ENCODE measurements around the gene ARIH1.

The ARIH1 gene

GRCh38 chr15:72487070-72487797 lies 13.1 kb downstream of the ARIH1 start:
- FAIRE-seq, result no peak

- no peak for FAIRE-seq
Measured at GRCh38 chr15:72488558-72488957, 14.4 kb downstream of the ARIH1 start.

GRCh38 chr15:72489943-72490554 lies 15.9 kb downstream of the ARIH1 start:
- no peak for FAIRE-seq

GRCh38 chr15:72491768-72492167 lies 17.6 kb downstream of the ARIH1 start:
- no peak for FAIRE-seq

GRCh38 chr15:72492733-72493132 lies 18.6 kb downstream of the ARIH1 start:
- FAIRE-seq, result no peak

- no peak for FAIRE-seq
Measured at GRCh38 chr15:72493220-72493619, 19.1 kb downstream of the ARIH1 start.

GRCh38 chr15:72495007-72495406 lies 20.9 kb downstream of the ARIH1 start:
- no peak for FAIRE-seq

GRCh38 chr15:72496783-72497182 lies 22.7 kb downstream of the ARIH1 start:
- FAIRE-seq, result no peak

GRCh38 chr15:72497402-72497801 lies 23.3 kb downstream of the ARIH1 start:
- no peak for FAIRE-seq

GRCh38 chr15:72502220-72502809 lies 28.2 kb downstream of the ARIH1 start:
- no peak for FAIRE-seq

- no peak for FAIRE-seq
Measured at GRCh38 chr15:72503147-72503546, 29.0 kb downstream of the ARIH1 start.

GRCh38 chr15:72507402-72508092 lies 33.4 kb downstream of the ARIH1 start:
- FAIRE-seq, result no peak

GRCh38 chr15:72509484-72509883 lies 35.4 kb downstream of the ARIH1 start:
- FAIRE-seq, result no peak

- FAIRE-seq, result no peak
Measured at GRCh38 chr15:72511536-72511935, 37.4 kb downstream of the ARIH1 start.

- no peak for FAIRE-seq
Measured at GRCh38 chr15:72515591-72516389, 41.7 kb downstream of the ARIH1 start.

- FAIRE-seq, result no peak
Measured at GRCh38 chr15:72516777-72517176, 42.6 kb downstream of the ARIH1 start.

GRCh38 chr15:72521682-72522081 lies 47.6 kb downstream of the ARIH1 start:
- no peak for FAIRE-seq

- FAIRE-seq, result no peak
Measured at GRCh38 chr15:72532991-72533601, 59.0 kb downstream of the ARIH1 start.

GRCh38 chr15:72534523-72534922 lies 60.4 kb downstream of the ARIH1 start:
- no peak for FAIRE-seq

- no peak for FAIRE-seq
Measured at GRCh38 chr15:72535911-72536310, 61.8 kb downstream of the ARIH1 start.

- FAIRE-seq, result peak; percentile 51
Measured at GRCh38 chr15:72536506-72536905, 62.4 kb downstream of the ARIH1 start.

GRCh38 chr15:72538931-72539330 lies 64.8 kb downstream of the ARIH1 start:
- no peak for FAIRE-seq
